ENCODE data around the gene BNC2. TPM values are rescaled to one million over a fixed set of nuclear protein-coding genes. Genes with fewer than 3 reads are reported as not detected.
A peak's percentile ranks its signal among the peaks of the same experiment; 100 is the strongest.

BNC2 gene
- total RNA-seq, 1 experiment from 2014 or later: 43.6 TPM

- H3K9ac ChIP-seq (ENCODE audit: extremely low read depth, insufficient read length, low read length): no peak overlapping the region
- H3K56ac ChIP-seq (ENCODE audit: insufficient read length, low read depth, low read length): no peak overlapping the region
- H4K5ac ChIP-seq (ENCODE audit: insufficient read length, low read depth, low read length): no peak overlapping the region
- H2BK5ac ChIP-seq (ENCODE audit: insufficient read length, low read length): no peak overlapping the region
- no peaks in the 10 kb centered on the region for H3K79me2 ChIP-seq (ENCODE audit: insufficient read depth, low read length)
- DNase-seq: no peak
- H4K91ac ChIP-seq (ENCODE audit: insufficient read length, low read depth, low read length): no peak overlapping the region
- no peak overlapping the region for H3T11ph ChIP-seq (ENCODE audit: low read length)
- Mint-ChIP-seq H3K4me1 (peaks cover 61 to 65% of the 10 kb centered on the region in 2 experiments), H3K27ac (peak overlapping the region; percentile 20 to 67 (median 63); a peak in 5 of 7 replicates), H3K36me3 (ENCODE audit: insufficient read depth in 1 of 3, low read depth in 3 of 3) (peaks cover 0 to 5% (median 2%) of the 10 kb centered on the region in 3 experiments; a peak in 1 of 7 replicates), H3K9me3 (no peaks in the 10 kb centered on the region), H3K27me3 (ENCODE audit: low read depth) (no peaks in the 10 kb centered on the region), H3K4me3 (no peak overlapping the region)
- no peak overlapping the region for H3K18ac ChIP-seq (ENCODE audit: insufficient read length, low read depth, low read length)
- TF ChIP-seq CTCF (conservative IDR thresholded peaks at IDR 0.05): no peak
- no peak overlapping the region for H3K4me2 ChIP-seq (ENCODE audit: insufficient read depth, insufficient read length, low read length)
- H3K23ac ChIP-seq (ENCODE audit: insufficient read length, low read depth, low read length): no peak overlapping the region
- H4K20me1 ChIP-seq (ENCODE audit: control insufficient read depth, insufficient read depth, insufficient read length): no peaks in the 10 kb centered on the region
- H2BK20ac ChIP-seq (ENCODE audit: low read depth, low read length, poor library complexity, severe bottlenecking): no peak overlapping the region
- H3K79me1 ChIP-seq (ENCODE audit: insufficient read depth, low read depth, low read length, poor library complexity, severe bottlenecking): no peaks in the 10 kb centered on the region
- no peak overlapping the region for H2AK5ac ChIP-seq (ENCODE audit: insufficient read length, low read length)
- H3K27ac ChIP-seq (ENCODE audit: insufficient read length, low read depth, low read length): no peak overlapping the region
- H3K23me2 ChIP-seq (ENCODE audit: insufficient read length, low read depth, low read length, poor library complexity, severe bottlenecking): no peaks in the 10 kb centered on the region
- no peak overlapping the region for H3K4ac ChIP-seq (ENCODE audit: low read depth, low read length)
- WGBS (ENCODE audit: extremely low coverage, insufficient read length, low lambda C conversion rate): no CpG with 5 or more reads among the region's 5 CpGs
- H3K4me1 ChIP-seq (ENCODE audit: insufficient read depth, low read length): peaks cover 10% of the 10 kb centered on the region; the same call in 1 of the 2 replicates
- no peak overlapping the region for H3K14ac ChIP-seq (ENCODE audit: insufficient read depth, low read length)
- H2AFZ ChIP-seq (ENCODE audit: low read length): no peak overlapping the region
- no peak overlapping the region for H4K8ac ChIP-seq (replicated peaks; ENCODE audit: insufficient read length, low read depth, low read length)
- H3K9me3 ChIP-seq (ENCODE audit: control insufficient read depth, low read depth, low read length): no peaks in the 10 kb centered on the region
- H2BK12ac ChIP-seq (ENCODE audit: insufficient read length, low read depth, low read length): no peak overlapping the region
- no peak overlapping the region for H2BK15ac ChIP-seq (ENCODE audit: low read depth, low read length)
- H2BK120ac ChIP-seq (ENCODE audit: low read depth, low read length, poor library complexity, severe bottlenecking): no peak overlapping the region
- no peaks in the 10 kb centered on the region for H3K27me3 ChIP-seq (ENCODE audit: insufficient read depth, low read length)
These were observed 44.4 kb downstream of the BNC2 start for GRCh38 chr9:16825971-16826625.

Measured in H9 (cell line).